Measurements from ENCODE around the gene ARID1B.

GRCh38 chr6:156883497-156884252 is 106.5 kb downstream of the ARID1B start:
- TF ChIP-seq POLR2A (IDR thresholded peaks at IDR 0.05) (no peak), CTCF (IDR thresholded peaks at IDR 0.05) (no peak)
